Activated naive CD4-positive, alpha-beta T cell treated with anti-CD3 and anti-CD28 coated beads for 36 hours (primary cell): ENCODE data around the gene AMELX. TPM values are rescaled to one million over a fixed set of nuclear protein-coding genes. Genes with fewer than 3 reads are reported as not detected.

Source experiments
- CTCF ChIA-PET: fragments of 350-600 bp; sonication (Branson Sonifier 250); formaldehyde crosslinking; loops from one replicate; lab custom pipeline; 2021; ENCODE audit warnings: antibody characterized with exemption; lab: Charles Lee
- DNase-seq: peaks from one replicate; pipeline ENCODE4 v3.0.0-alpha.2; 2020
- H3K27ac Mint-ChIP-seq: one replicate; pipeline ENCODE4 v1.8.0; 2021; ENCODE audit warnings: mild to moderate bottlenecking, mixed read lengths
- H3K27me3 Mint-ChIP-seq: one replicate; pipeline ENCODE4 v1.8.0; 2021; ENCODE audit warnings: low read depth, mixed read lengths
- H3K36me3 Mint-ChIP-seq: one replicate; pipeline ENCODE4 v1.8.0; 2021; ENCODE audit warnings: low read depth, mixed read lengths
- H3K4me1 Mint-ChIP-seq: one replicate; pipeline ENCODE4 v1.8.0; 2021; ENCODE audit warnings: low read depth, mixed read lengths
- H3K4me3 Mint-ChIP-seq: one replicate; pipeline ENCODE4 v1.8.0; 2021; ENCODE audit warnings: mild to moderate bottlenecking, moderate library complexity, mixed read lengths
- H3K9me3 Mint-ChIP-seq: one replicate; pipeline ENCODE4 v1.8.0; 2021; ENCODE audit warnings: mixed read lengths
- intact Hi-C: fragments of 100-400 bp; cut with micrococcal nuclease; formaldehyde crosslinking; loops from one replicate; pipeline ENCODE4 v1.15.1; 2023
- total RNA-seq, 2 experiments: library from RNA; stranded (reverse); gene quantifications; one replicate each; pipeline ENCODE4 v1.2.3, GENCODE V29; 2021

AMELX gene
- not detected for total RNA-seq

- no peak within 1 kb of the TSS for H3K4me3 Mint-ChIP-seq
- H3K4me1 Mint-ChIP-seq: no peaks in the 10 kb centered on the region
- no peaks in the 10 kb centered on the region for H3K36me3 Mint-ChIP-seq
- no peaks in the 10 kb centered on the region for H3K9me3 Mint-ChIP-seq
- no peak within 1 kb of the TSS for H3K27ac Mint-ChIP-seq
- intact Hi-C loops: no loop called here
- CTCF ChIA-PET: interaction anchor here (0.6 kb wide), 1 partner anchor 269 kb away, joined by 3 read pairs; no protein-coding TSS in a partner anchor
- no peak for DNase-seq
- H3K27me3 Mint-ChIP-seq: no peaks in the 10 kb centered on the region
Measured at GRCh38 chrX:11293113-11293512, at the start of gene AMELX. AMELX (plus strand) TSS chrX:11293413; CDS start chrX:11294789, 1,376 bp downstream.

- no peaks in the 10 kb centered on the region for H3K9me3 Mint-ChIP-seq
- no peaks in the 10 kb centered on the region for H3K36me3 Mint-ChIP-seq
- intact Hi-C loops: no loop called here
- CTCF ChIA-PET: no interaction called here
- no peaks in the 10 kb centered on the region for H3K4me1 Mint-ChIP-seq
- no peak for DNase-seq
- H3K4me3 Mint-ChIP-seq: no peak overlapping the region
- no peaks in the 10 kb centered on the region for H3K27me3 Mint-ChIP-seq
- no peak overlapping the region for H3K27ac Mint-ChIP-seq
Measured at GRCh38 chrX:11244636-11245035, 48.6 kb upstream of the AMELX start.

DNA sequence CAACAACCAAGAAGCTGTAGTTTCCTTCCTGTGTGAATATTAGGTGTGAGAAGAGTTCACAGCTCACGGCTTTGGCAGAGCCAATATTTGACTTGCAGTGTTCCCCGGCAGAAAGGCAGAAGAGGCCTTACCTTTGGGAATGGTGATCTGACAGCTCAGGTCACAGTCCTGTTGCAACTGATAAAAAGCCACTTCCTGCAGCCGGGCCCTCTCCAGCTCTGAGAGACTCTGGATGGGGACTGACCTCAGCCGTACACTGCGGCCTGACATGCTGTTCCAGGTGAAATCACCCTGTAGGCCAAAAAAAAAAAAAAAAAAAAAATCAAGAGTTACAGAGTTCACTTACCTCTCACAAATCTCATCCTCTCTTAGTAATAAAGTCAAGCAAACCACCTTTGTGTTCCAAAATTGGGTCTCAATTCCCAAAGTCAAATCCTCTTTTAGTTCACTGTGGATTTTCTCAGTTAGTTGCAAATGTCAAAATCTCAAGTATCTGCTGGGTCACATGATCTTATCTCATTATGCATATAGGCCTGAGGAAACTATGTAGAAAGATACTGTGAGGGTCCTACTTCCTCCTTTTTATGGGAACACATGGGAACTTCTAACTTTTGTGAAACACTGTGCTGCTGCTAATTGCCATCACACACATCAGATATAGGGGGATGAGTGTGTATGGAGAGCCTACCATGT is 38.6 kb upstream of the AMELX start:
- H3K4me1 Mint-ChIP-seq: no peaks in the 10 kb centered on the region
- H3K27me3 Mint-ChIP-seq: peaks cover 3% of the 10 kb centered on the region
- no peak overlapping the region for H3K4me3 Mint-ChIP-seq
- no peaks in the 10 kb centered on the region for H3K9me3 Mint-ChIP-seq
- H3K36me3 Mint-ChIP-seq: no peaks in the 10 kb centered on the region
- CTCF ChIA-PET: no interaction called here
- no peak overlapping the region for H3K27ac Mint-ChIP-seq
- DNase-seq: no peak
- intact Hi-C loops: no loop called here

DNA sequence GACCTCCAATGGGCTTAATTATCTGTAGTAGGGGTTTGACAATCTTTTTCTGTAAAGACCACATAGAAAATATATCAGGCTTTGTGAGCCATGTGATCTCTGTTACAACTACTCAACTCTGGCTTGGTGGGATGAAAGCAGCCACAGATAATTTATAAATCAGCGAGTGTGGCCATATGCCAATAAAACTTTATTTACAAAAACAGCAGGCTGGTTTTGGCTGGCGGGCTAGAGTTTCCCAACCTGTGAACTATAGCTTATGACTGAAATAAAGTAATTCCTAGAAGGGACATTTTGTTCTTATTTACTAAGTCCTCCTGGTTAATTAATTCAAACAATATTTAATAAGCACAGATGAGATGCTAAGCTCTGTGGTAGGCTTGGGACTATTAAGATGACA is 35.9 kb upstream of the AMELX start:
- intact Hi-C loops: no loop called here
- DNase-seq: no peak
- Mint-ChIP-seq H3K36me3 (no peaks in the 10 kb centered on the region), H3K4me1 (no peaks in the 10 kb centered on the region), H3K27ac (no peak overlapping the region), H3K4me3 (no peak overlapping the region), H3K9me3 (no peaks in the 10 kb centered on the region), H3K27me3 (peaks cover 3% of the 10 kb centered on the region)
- CTCF ChIA-PET: no interaction called here

GRCh38 chrX:11257711-11258110 is 35.5 kb upstream of the AMELX start:
- H3K9me3 Mint-ChIP-seq: no peaks in the 10 kb centered on the region
- no peak overlapping the region for H3K27ac Mint-ChIP-seq
- H3K4me3 Mint-ChIP-seq: no peak overlapping the region
- intact Hi-C loops: no loop called here
- H3K27me3 Mint-ChIP-seq: peaks cover 3% of the 10 kb centered on the region
- CTCF ChIA-PET: no interaction called here
- no peak for DNase-seq
- H3K36me3 Mint-ChIP-seq: no peaks in the 10 kb centered on the region
- no peaks in the 10 kb centered on the region for H3K4me1 Mint-ChIP-seq

- Mint-ChIP-seq H3K9me3 (no peaks in the 10 kb centered on the region), H3K4me1 (no peaks in the 10 kb centered on the region), H3K4me3 (no peak overlapping the region), H3K27me3 (peaks cover 3% of the 10 kb centered on the region), H3K27ac (no peak overlapping the region), H3K36me3 (no peaks in the 10 kb centered on the region)
- intact Hi-C loops: no loop called here
- no peak for DNase-seq
- CTCF ChIA-PET: no interaction called here
Measured at GRCh38 chrX:11259437-11259836, 33.8 kb upstream of the AMELX start.

DNA sequence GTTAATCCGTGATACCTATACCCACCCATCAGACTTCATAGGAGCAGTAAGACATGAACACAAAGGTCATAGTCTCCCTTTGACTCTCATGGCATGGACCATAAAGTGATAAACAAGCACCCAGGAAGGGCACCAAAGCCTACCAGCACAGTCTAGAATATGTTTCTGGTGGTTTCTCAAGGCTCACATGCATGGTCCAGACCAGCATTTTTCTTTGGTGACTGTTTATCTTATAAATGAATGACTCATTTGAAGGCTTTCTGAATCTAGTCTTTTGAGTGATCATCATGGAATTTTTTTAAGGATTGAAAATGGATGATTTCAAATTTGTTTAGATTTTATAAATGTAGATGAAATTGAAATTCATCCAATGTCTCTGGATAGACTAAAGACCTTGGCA is 32.0 kb upstream of the AMELX start:
- no peaks in the 10 kb centered on the region for H3K9me3 Mint-ChIP-seq
- no peak for DNase-seq
- CTCF ChIA-PET: no interaction called here
- H3K27ac Mint-ChIP-seq: no peak overlapping the region
- no peaks in the 10 kb centered on the region for H3K4me1 Mint-ChIP-seq
- no peaks in the 10 kb centered on the region for H3K36me3 Mint-ChIP-seq
- peaks cover 3% of the 10 kb centered on the region for H3K27me3 Mint-ChIP-seq
- H3K4me3 Mint-ChIP-seq: no peak overlapping the region
- intact Hi-C loops: no loop called here

- H3K36me3 Mint-ChIP-seq: no peaks in the 10 kb centered on the region
- no peaks in the 10 kb centered on the region for H3K4me1 Mint-ChIP-seq
- no peaks in the 10 kb centered on the region for H3K9me3 Mint-ChIP-seq
- no peak overlapping the region for H3K27ac Mint-ChIP-seq
- no peak overlapping the region for H3K4me3 Mint-ChIP-seq
- intact Hi-C loops: no loop called here
- H3K27me3 Mint-ChIP-seq: no peaks in the 10 kb centered on the region
- CTCF ChIA-PET: no interaction called here
- no peak for DNase-seq
Measured at GRCh38 chrX:11264925-11265324, 28.3 kb upstream of the AMELX start.

DNA sequence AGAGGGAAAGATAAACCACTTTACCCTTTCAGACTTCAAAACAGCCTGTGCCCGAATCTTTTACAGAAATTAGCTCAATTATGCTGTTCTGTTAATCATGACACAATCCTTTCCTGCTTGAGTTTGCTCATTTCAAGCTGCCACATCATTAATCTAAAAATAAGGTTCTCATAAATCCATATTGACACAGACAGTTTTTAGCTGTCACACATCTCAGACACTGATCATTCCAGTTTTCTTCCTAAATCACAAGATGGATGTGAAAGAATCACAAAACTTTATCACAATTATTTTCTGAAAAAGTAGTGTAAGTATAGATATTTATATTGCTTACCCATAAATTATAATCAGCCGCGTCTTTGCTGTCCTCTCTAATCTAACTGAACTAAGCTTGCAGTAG is 27.9 kb upstream of the AMELX start:
- Mint-ChIP-seq H3K9me3 (no peaks in the 10 kb centered on the region), H3K27me3 (no peaks in the 10 kb centered on the region), H3K36me3 (no peaks in the 10 kb centered on the region), H3K27ac (no peak overlapping the region), H3K4me1 (no peaks in the 10 kb centered on the region), H3K4me3 (no peak overlapping the region)
- intact Hi-C loops: no loop called here
- no peak for DNase-seq
- CTCF ChIA-PET: no interaction called here

- no peak for DNase-seq
- Mint-ChIP-seq H3K9me3 (no peaks in the 10 kb centered on the region), H3K27me3 (no peaks in the 10 kb centered on the region), H3K4me3 (no peak overlapping the region), H3K36me3 (no peaks in the 10 kb centered on the region), H3K4me1 (no peaks in the 10 kb centered on the region), H3K27ac (no peak overlapping the region)
- CTCF ChIA-PET: no interaction called here
- intact Hi-C loops: no loop called here
Measured at GRCh38 chrX:11266573-11267003, 26.6 kb upstream of the AMELX start.

DNA sequence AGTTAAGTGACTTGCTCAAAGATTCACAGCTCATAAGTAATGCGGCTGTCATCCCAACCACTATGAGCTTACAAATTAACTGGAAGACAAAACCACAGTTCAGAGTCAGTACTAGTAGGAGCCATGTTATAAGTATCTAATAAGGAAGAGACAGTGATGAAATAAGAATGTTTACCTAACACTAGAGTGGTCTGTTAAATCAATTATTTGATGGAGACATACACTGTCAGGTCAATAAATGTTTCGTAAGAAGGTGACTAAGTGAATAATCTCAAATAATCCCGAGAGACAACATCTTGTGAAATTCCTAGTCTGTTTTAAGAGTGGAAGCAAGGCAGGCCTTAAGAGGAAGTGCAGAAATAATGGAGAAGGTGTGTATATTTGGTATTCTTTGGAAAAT is 25.8 kb upstream of the AMELX start:
- Mint-ChIP-seq H3K9me3 (no peaks in the 10 kb centered on the region), H3K4me3 (no peak overlapping the region), H3K4me1 (no peaks in the 10 kb centered on the region), H3K27ac (no peak overlapping the region), H3K36me3 (no peaks in the 10 kb centered on the region), H3K27me3 (no peaks in the 10 kb centered on the region)
- intact Hi-C loops: no loop called here
- CTCF ChIA-PET: no interaction called here
- no peak for DNase-seq

GRCh38 chrX:11269006-11269405 is 24.2 kb upstream of the AMELX start:
- CTCF ChIA-PET: no interaction called here
- H3K27ac Mint-ChIP-seq: no peak overlapping the region
- no peak for DNase-seq
- H3K27me3 Mint-ChIP-seq: no peaks in the 10 kb centered on the region
- H3K36me3 Mint-ChIP-seq: no peaks in the 10 kb centered on the region
- intact Hi-C loops: no loop called here
- H3K9me3 Mint-ChIP-seq: no peaks in the 10 kb centered on the region
- H3K4me1 Mint-ChIP-seq: no peaks in the 10 kb centered on the region
- H3K4me3 Mint-ChIP-seq: no peak overlapping the region

GRCh38 chrX:11269996-11270395 is 23.2 kb upstream of the AMELX start:
- no peaks in the 10 kb centered on the region for H3K4me1 Mint-ChIP-seq
- intact Hi-C loops: no loop called here
- H3K9me3 Mint-ChIP-seq: no peaks in the 10 kb centered on the region
- no peaks in the 10 kb centered on the region for H3K27me3 Mint-ChIP-seq
- CTCF ChIA-PET: no interaction called here
- H3K27ac Mint-ChIP-seq: no peak overlapping the region
- H3K4me3 Mint-ChIP-seq: no peak overlapping the region
- H3K36me3 Mint-ChIP-seq: no peaks in the 10 kb centered on the region
- no peak for DNase-seq
